HepG2 (cell line): ENCODE results near the gene RNF208. TPM values are rescaled to one million over a fixed set of nuclear protein-coding genes. Genes with fewer than 3 reads are reported as not detected.

Experiments
- ARID2 ChIP-seq: sonication (generic); formaldehyde crosslinking; IDR thresholded peaks from 2 replicates; pipeline ENCODE4 v1.8.1; 2022; ENCODE audit warnings: mild to moderate bottlenecking, missing genetic modification reagents, borderline replicate concordance
- ARID5B ChIP-seq: IDR thresholded peaks from 2 replicates; pipeline ENCODE4 v1.4.0; 2020; ENCODE audit warnings: mild to moderate bottlenecking, missing genetic modification reagents
- CENPX ChIP-seq: sonication (generic); formaldehyde crosslinking; IDR thresholded peaks from 2 replicates; pipeline ENCODE4 v1.9.0; 2021; ENCODE audit warnings: mild to moderate bottlenecking, missing genetic modification reagents, moderate library complexity
- FOXJ3 ChIP-seq: sonication (generic); formaldehyde crosslinking; IDR thresholded peaks from 2 replicates; pipeline ENCODE4 v1.4.0; 2020; ENCODE audit warnings: missing genetic modification reagents, mild to moderate bottlenecking, borderline replicate concordance
- IKZF4 ChIP-seq: sonication (generic); formaldehyde crosslinking; IDR thresholded peaks from 2 replicates; pipeline ENCODE4 v1.5.1; 2020; ENCODE audit warnings: borderline replicate concordance, mild to moderate bottlenecking, low read depth, missing genetic modification reagents; ENCODE audit errors: not compliant biosample characterization
- NFE2L2 ChIP-seq: fragments of 150-350 bp; IDR thresholded peaks from 2 replicates; pipeline ENCODE4 v1.6.1; 2014; ENCODE audit warnings: low read length
- NFYB ChIP-seq: sonication (generic); formaldehyde crosslinking; IDR thresholded peaks from 2 replicates; pipeline ENCODE4 v1.4.0; 2020; ENCODE audit warnings: missing genetic modification reagents
- NR2F6 ChIP-seq, 2 experiments: IDR thresholded peaks; 2 replicates each; pipeline ENCODE4 v1.6.1; 2016; ENCODE audit warnings: antibody characterized with exemption in 1 of 2, mild to moderate bottlenecking in 1 of 2
- PATZ1 ChIP-seq: sonication (generic); formaldehyde crosslinking; IDR thresholded peaks from 2 replicates; pipeline ENCODE4 v1.4.0; 2020; ENCODE audit warnings: missing genetic modification reagents
- PCBP2 ChIP-seq: fragments of 200-400 bp; formaldehyde crosslinking; optimal IDR thresholded peaks from 2 replicates; pipeline ENCODE3; 2018; ENCODE audit warnings: low read length, low read depth; ENCODE audit not compliant: poor library complexity, severe bottlenecking
- SATB2 ChIP-seq: sonication (generic); formaldehyde crosslinking; IDR thresholded peaks from 2 replicates; pipeline ENCODE4 v1.5.0; 2020; ENCODE audit warnings: missing genetic modification reagents
- SKIL ChIP-seq: sonication (generic); formaldehyde crosslinking; IDR thresholded peaks from 2 replicates; pipeline ENCODE4 v1.8.0; 2022; ENCODE audit warnings: missing genetic modification reagents, mild to moderate bottlenecking, moderate library complexity, borderline replicate concordance
- SMYD3 ChIP-seq: sonication (generic); formaldehyde crosslinking; IDR thresholded peaks from 2 replicates; pipeline ENCODE4 v1.8.1; 2023; ENCODE audit warnings: mild to moderate bottlenecking, missing genetic modification reagents
- SP2 ChIP-seq: sonication (generic); formaldehyde crosslinking; IDR thresholded peaks from 2 replicates; pipeline ENCODE4 v1.5.1; 2020; ENCODE audit warnings: mild to moderate bottlenecking, missing genetic modification reagents
- SP4 ChIP-seq: sonication (generic); formaldehyde crosslinking; IDR thresholded peaks from 2 replicates; pipeline ENCODE4 v1.8.1; 2023; ENCODE audit warnings: mild to moderate bottlenecking, missing genetic modification reagents
- SPEN ChIP-seq: sonication (generic); formaldehyde crosslinking; IDR thresholded peaks from 2 replicates; pipeline ENCODE4 v1.5.1; 2020; ENCODE audit warnings: low read depth, mild to moderate bottlenecking, missing genetic modification reagents
- SRSF4 ChIP-seq: fragments of 200-400 bp; formaldehyde crosslinking; IDR thresholded peaks from one replicate; pipeline ENCODE4 v1.6.1; 2018; ENCODE audit warnings: mild to moderate bottlenecking, low read depth, low read length, moderate library complexity; ENCODE audit not compliant: poor library complexity, severe bottlenecking
- U2AF1 ChIP-seq: fragments of 200-400 bp; formaldehyde crosslinking; optimal IDR thresholded peaks from 2 replicates; pipeline ENCODE3; 2017; ENCODE audit warnings: mild to moderate bottlenecking, low read depth, low read length
- ZBTB20 ChIP-seq: sonication (generic); formaldehyde crosslinking; IDR thresholded peaks from 2 replicates; pipeline ENCODE4 v1.8.1; 2023; ENCODE audit warnings: missing genetic modification reagents, low read depth, mild to moderate bottlenecking, borderline replicate concordance
- ZFYVE20 ChIP-seq: sonication (generic); formaldehyde crosslinking; IDR thresholded peaks from 2 replicates; pipeline ENCODE4 v1.8.0; 2023; ENCODE audit warnings: low read depth, mild to moderate bottlenecking, moderate library complexity, missing genetic modification reagents, borderline replicate concordance
- ZNF136 ChIP-seq: sonication (generic); formaldehyde crosslinking; IDR thresholded peaks from 2 replicates; pipeline ENCODE4 v1.8.1; 2022; ENCODE audit warnings: low read depth, mild to moderate bottlenecking, moderate library complexity, missing genetic modification reagents
- ZNF546 ChIP-seq: sonication (generic); formaldehyde crosslinking; conservative IDR thresholded peaks from 2 replicates; pipeline ENCODE4 v1.8.1; 2023; ENCODE audit warnings: mild to moderate bottlenecking, missing genetic modification reagents
- ZNF678 ChIP-seq: sonication (generic); formaldehyde crosslinking; IDR thresholded peaks from 2 replicates; pipeline ENCODE4 v1.4.0; 2020; ENCODE audit warnings: mild to moderate bottlenecking, missing genetic modification reagents
- polyA plus RNA-seq, 8 experiments: library from polyadenylated mRNA; depleted of rRNA in 3 of 8; stranded (reverse) in 7 of 8; unstranded in 1 of 8; fragments of >200 nt; fragmentation: Illumina TruSeq in 4 of 8; extraction: Trizol in 4 of 8; gene quantifications; 2 replicates each; pipeline versions ENCODE4 v1.2.1 to v1.2.3, GENCODE V29; 2011 to 2016; ENCODE audit warnings: low read depth in 4 of 8, missing spikeins in 1 of 8, mixed read lengths in 1 of 8; ENCODE audit not compliant: insufficient read depth in 1 of 8
- total RNA-seq, 5 experiments: library from RNA; depleted of rRNA; stranded (reverse); fragments of >200 nt; fragmentation: Illumina TruSeq; extraction: Trizol; gene quantifications; 2 replicates each; pipeline ENCODE4 v1.2.3, GENCODE V29; 2016; ENCODE audit warnings: low read depth in 1 of 5

The RNF208 gene
- total and polyA plus RNA-seq, 2 of the 13 experiments (the other 11 are each of a cell fraction or from before 2014, with no cell fraction given): 1.6 to 2.1 TPM

GRCh38 chr9:137228506-137228967, 6.5 kb upstream of the RNF208 start (continued):
- TF ChIP-seq SPEN (CRISPR knock-in tag): no peak
- no peak for TF ChIP-seq ZNF678 (CRISPR knock-in tag)
- no peak for TF ChIP-seq IKZF4 (CRISPR knock-in tag)
- no peak for TF ChIP-seq SMYD3 (CRISPR knock-in tag)
- no peak for TF ChIP-seq NR2F6 (IDR thresholded peaks at IDR 0.05)
- TF ChIP-seq NR2F6 (CRISPR knock-in tag; IDR thresholded peaks at IDR 0.05): peak; percentile 68; the same call in 1 of the 2 replicates
- no peak for TF ChIP-seq ZFYVE20 (CRISPR knock-in tag)
- no peak for TF ChIP-seq ZNF546 (CRISPR knock-in tag)
- peak; percentile 19; the same call in 1 of the 2 replicates for TF ChIP-seq ARID5B (CRISPR knock-in tag)
- TF ChIP-seq SKIL (CRISPR knock-in tag): 0 out of 2 replicates have a peak, but pooled peaks have one; percentile 30
- TF ChIP-seq SP2 (CRISPR knock-in tag): 0 out of 2 replicates have a peak, but pooled peaks have one; percentile 48
- TF ChIP-seq ZNF136 (CRISPR knock-in tag): 0 out of 2 replicates have a peak, but pooled peaks have one; percentile 19
- no peak for TF ChIP-seq SATB2 (CRISPR knock-in tag)
- TF ChIP-seq CENPX: no peak
- TF ChIP-seq ZBTB20 (CRISPR knock-in tag): no peak
- no peak for TF ChIP-seq NFE2L2
- no peak for TF ChIP-seq U2AF1
- TF ChIP-seq PATZ1 (CRISPR knock-in tag): peak; percentile 73
- 0 out of 2 replicates have a peak, but pooled peaks have one; percentile 67 for TF ChIP-seq ARID2 (CRISPR knock-in tag)
- no peak for TF ChIP-seq FOXJ3
- no peak for TF ChIP-seq NFYB (CRISPR knock-in tag)
- no peak for TF ChIP-seq PCBP2
- TF ChIP-seq SRSF4: no peak
- peak; percentile 35; the same call in 1 of the 2 replicates for TF ChIP-seq SP4 (CRISPR knock-in tag)
